Muscle layer of duodenum (tissue), 2 donors: ENCODE data around the gene SMIM23.

Experiments used
- H3K27ac ChIP-seq: one replicate; pipeline ENCODE4 v1.7.0; 2013; ENCODE audit warnings: mild to moderate bottlenecking, low read length
- H3K27me3 ChIP-seq: one replicate; pipeline ENCODE4 v1.7.0; 2013; ENCODE audit warnings: low read depth, mild to moderate bottlenecking, control low read depth, low read length
- H3K36me3 ChIP-seq, 2 donors: one replicate each; pipeline ENCODE4 v1.7.0; 2013; ENCODE audit warnings: low read length in 2 of 2, control low read depth in 1 of 2, mild to moderate bottlenecking in 1 of 2; ENCODE audit not compliant: insufficient read depth in 2 of 2, control insufficient read depth in 1 of 2
- H3K4me1 ChIP-seq, 2 donors: one replicate each; pipeline ENCODE4 v1.7.0; 2013; ENCODE audit warnings: low read length in 2 of 2, mild to moderate bottlenecking in 2 of 2, control low read depth in 1 of 2, moderate library complexity in 1 of 2; ENCODE audit not compliant: insufficient read depth in 2 of 2, control insufficient read depth in 1 of 2
- H3K4me3 ChIP-seq, 2 donors: one replicate each; pipeline ENCODE4 v1.7.0; 2013; ENCODE audit warnings: low read length in 2 of 2, low read depth in 1 of 2, mild to moderate bottlenecking in 1 of 2
- H3K9me3 ChIP-seq, 2 donors: one replicate each; pipeline ENCODE4 v1.7.0; 2013; ENCODE audit warnings: low read length in 2 of 2, control low read depth in 1 of 2, mild to moderate bottlenecking in 1 of 2; ENCODE audit not compliant: control insufficient read depth in 1 of 2
- donor health status: healthy.

SMIM23 gene

DNA sequence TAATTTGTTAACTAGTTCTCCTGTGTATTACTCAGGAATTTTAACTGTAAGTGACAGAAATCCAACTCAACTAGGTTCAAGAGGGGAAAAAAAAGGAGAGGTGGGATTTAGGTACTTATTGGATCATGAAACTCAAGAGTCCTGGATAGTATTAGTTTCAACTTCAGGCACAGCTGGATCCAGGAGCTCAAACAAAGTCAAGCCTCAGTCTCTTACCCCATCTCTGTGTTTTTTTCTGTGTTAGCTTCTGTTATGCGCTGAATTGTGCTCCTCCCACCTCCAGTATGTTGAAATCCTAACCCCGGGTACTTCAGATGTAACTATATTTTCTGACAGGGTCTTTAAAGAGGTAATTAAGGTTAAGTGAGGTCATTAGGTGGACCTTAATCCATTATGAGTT, 53.5 kb downstream of the SMIM23 start:
- Histone ChIP-seq H3K9me3 (no peaks in the 10 kb centered on the region), H3K4me1 (no peaks in the 10 kb centered on the region), H3K4me3 (no peak overlapping the region), H3K36me3 (no peaks in the 10 kb centered on the region), H3K27me3 (no peaks in the 10 kb centered on the region), H3K27ac (no peak overlapping the region)

DNA sequence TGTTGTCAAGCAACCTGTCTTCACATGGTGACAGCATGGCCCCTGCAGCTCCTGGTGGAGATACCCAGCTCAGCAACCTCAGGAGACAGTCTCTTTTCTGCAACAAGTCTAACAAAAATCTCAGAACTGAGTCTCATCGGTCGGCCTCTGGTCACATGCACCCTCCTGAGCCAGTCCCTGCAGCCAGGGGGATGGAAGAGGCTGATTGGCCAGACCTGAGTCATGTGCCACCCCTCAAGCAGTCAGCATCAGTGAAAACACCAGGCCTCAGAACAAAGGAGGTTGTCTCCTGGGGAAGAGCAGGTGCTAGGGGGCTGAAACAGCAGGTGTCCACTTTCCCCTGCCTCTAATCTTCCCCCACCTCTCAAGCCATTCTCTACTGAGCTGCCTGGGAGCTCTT, 54.4 kb downstream of the SMIM23 start:
- H3K27me3 ChIP-seq = no peaks in the 10 kb centered on the region
- no peaks in the 10 kb centered on the region for H3K36me3 ChIP-seq
- H3K4me3 ChIP-seq = no peak overlapping the region
- no peaks in the 10 kb centered on the region for H3K4me1 ChIP-seq
- no peaks in the 10 kb centered on the region for H3K9me3 ChIP-seq
- H3K27ac ChIP-seq = no peak overlapping the region
